GM23338 (cell line): ENCODE measurements around the gene HLA-DQB2. TPM values are rescaled to one million over a fixed set of nuclear protein-coding genes. Genes with fewer than 3 reads are reported as not detected.

Experiments
- ATAC-seq: fragments of 200-7000 bp; cut with Tn5 transposase; 3 replicates; pipeline ENCODE4 v1.9.1; 2020
- DNase-seq: peaks from one replicate; pipeline ENCODE4 v3.0.0-alpha.2; 2015; ENCODE audit warnings: low spot score
- H2AFZ ChIP-seq: fragments of 200-600 bp; sonication (generic); 2 replicates; pipeline ENCODE4 v1.8.0; 2016; ENCODE audit warnings: antibody characterized with exemption, mild to moderate bottlenecking, moderate library complexity
- H3F3A ChIP-seq: fragments of 200-600 bp; sonication (generic); replicated peaks from 2 replicates; pipeline ENCODE4 v1.8.0; 2017; ENCODE audit warnings: antibody characterized with exemption, mixed run types, low read depth
- H3K27ac ChIP-seq: fragments of 200-600 bp; sonication (generic); 2 replicates; pipeline ENCODE4 v1.6.1; 2016; ENCODE audit warnings: low read depth
- H3K27me3 ChIP-seq: fragments of 200-600 bp; sonication (generic); 2 replicates; pipeline ENCODE4 v1.8.0; 2016; ENCODE audit warnings: mild to moderate bottlenecking, mixed run types, moderate library complexity; ENCODE audit not compliant: insufficient read depth
- H3K36me3 ChIP-seq: fragments of 200-600 bp; sonication (generic); 2 replicates; pipeline ENCODE4 v1.8.0; 2016; ENCODE audit warnings: mild to moderate bottlenecking; ENCODE audit not compliant: insufficient read depth
- H3K4me1 ChIP-seq: fragments of 200-600 bp; sonication (generic); 2 replicates; pipeline ENCODE4 v1.8.0; 2016; ENCODE audit warnings: mild to moderate bottlenecking, moderate library complexity; ENCODE audit not compliant: insufficient read depth
- H3K4me2 ChIP-seq: fragments of 200-600 bp; sonication (generic); 2 replicates; pipeline ENCODE4 v1.7.1; 2017; ENCODE audit warnings: mixed run types
- H3K4me3 ChIP-seq: fragments of 200-600 bp; sonication (generic); 2 replicates; pipeline ENCODE4 v1.6.1; 2016; ENCODE audit warnings: mixed run types
- H3K79me2 ChIP-seq: fragments of 200-600 bp; sonication (generic); replicated peaks from 2 replicates; pipeline ENCODE4 v1.8.0; 2017; ENCODE audit warnings: mild to moderate bottlenecking; ENCODE audit not compliant: insufficient read depth
- H3K9me2 ChIP-seq: fragments of 200-600 bp; sonication (generic); 2 replicates; pipeline ENCODE4 v1.8.0; 2017; ENCODE audit not compliant: insufficient read depth
- H4K20me1 ChIP-seq: fragments of 200-600 bp; sonication (generic); replicated peaks from 2 replicates; pipeline ENCODE4 v1.8.0; 2017; ENCODE audit warnings: mild to moderate bottlenecking; ENCODE audit not compliant: insufficient read depth
- H3K27ac Mint-ChIP-seq: 2 replicates; pipeline ENCODE4 v1.8.0; 2020; ENCODE audit warnings: inconsistent platforms, mild to moderate bottlenecking, moderate library complexity, mixed read lengths
- H3K27me3 Mint-ChIP-seq: 3 replicates; pipeline ENCODE4 v1.8.0; 2022; ENCODE audit warnings: low read depth, mild to moderate bottlenecking, moderate library complexity, mixed read lengths, inconsistent platforms; ENCODE audit not compliant: insufficient read depth, poor library complexity
- H3K36me3 Mint-ChIP-seq: 3 replicates; pipeline ENCODE4 v1.8.0; 2021; ENCODE audit warnings: low read depth, mild to moderate bottlenecking, inconsistent platforms, moderate library complexity, mixed read lengths
- H3K4me1 Mint-ChIP-seq: 3 replicates; pipeline ENCODE4 v1.8.0; 2020; ENCODE audit warnings: mild to moderate bottlenecking, inconsistent platforms, mixed read lengths
- H3K4me3 Mint-ChIP-seq: 3 replicates; pipeline ENCODE4 v1.8.0; 2021; ENCODE audit warnings: moderate library complexity, mild to moderate bottlenecking, inconsistent platforms, mixed read lengths
- H3K9me3 Mint-ChIP-seq: 3 replicates; pipeline ENCODE4 v1.8.0; 2020; ENCODE audit warnings: moderate library complexity, mild to moderate bottlenecking, inconsistent platforms, mixed read lengths
- CREB1 ChIP-seq: fragments of 250-450 bp; sonication (Bioruptor Pico); IDR thresholded peaks from 2 replicates; pipeline ENCODE4 v1.5.0; 2020; ENCODE audit warnings: low read depth, mild to moderate bottlenecking, moderate library complexity
- CTCF ChIP-seq, 2 experiments: fragments of 200-600 bp in 1 of 2; sonication (generic) in 1 of 2; conservative IDR thresholded peaks; 2 replicates each; pipeline versions ENCODE4 v1.5.1 to v1.6.1; 2016 to 2017; ENCODE audit warnings: antibody characterized with exemption in 2 of 2, low read depth in 2 of 2, mild to moderate bottlenecking in 2 of 2, moderate library complexity in 1 of 2
- ETS1 ChIP-seq: IDR thresholded peaks from 2 replicates; pipeline ENCODE4 v1.6.1; 2016; ENCODE audit warnings: antibody characterized with exemption
- EZH2 ChIP-seq: fragments of 200-600 bp; sonication (generic); IDR thresholded peaks from one replicate; pipeline ENCODE4 v1.8.0; 2017; ENCODE audit warnings: antibody characterized with exemption, mild to moderate bottlenecking, low read depth; ENCODE audit not compliant: unreplicated experiment
- EZH2phosphoT487 ChIP-seq: fragments of 200-600 bp; sonication (generic); IDR thresholded peaks from one replicate; pipeline ENCODE4 v1.8.1; 2018; ENCODE audit warnings: antibody characterized with exemption; ENCODE audit not compliant: unreplicated experiment
- JUNB ChIP-seq: IDR thresholded peaks from one replicate; pipeline ENCODE4 v1.6.1; 2016; ENCODE audit warnings: antibody characterized with exemption; ENCODE audit not compliant: unreplicated experiment
- NANOG ChIP-seq: IDR thresholded peaks from 2 replicates; pipeline ENCODE4 v1.6.1; 2016; ENCODE audit warnings: antibody characterized with exemption, borderline replicate concordance
- STAT1 ChIP-seq: IDR thresholded peaks from one replicate; pipeline ENCODE4 v1.6.1; 2016; ENCODE audit warnings: antibody characterized with exemption; ENCODE audit not compliant: unreplicated experiment
- ZNF114 ChIP-seq: fragments of 250-450 bp; sonication (Bioruptor Pico); IDR thresholded peaks from 2 replicates; pipeline ENCODE4 v1.5.0; 2020; ENCODE audit warnings: mild to moderate bottlenecking, moderate library complexity
- ZNF331 ChIP-seq: fragments of 250-450 bp; sonication (Bioruptor Pico); IDR thresholded peaks from 2 replicates; pipeline ENCODE4 v1.5.0; 2020; ENCODE audit warnings: low read depth, mild to moderate bottlenecking, moderate library complexity
- ZNF462 ChIP-seq: fragments of 250-450 bp; sonication (Bioruptor Pico); IDR thresholded peaks from 2 replicates; pipeline ENCODE4 v1.5.0; 2020; ENCODE audit warnings: mild to moderate bottlenecking, moderate library complexity
- polyA plus RNA-seq: library from polyadenylated mRNA; unstranded; fragments of >200 nt; fragmentation: Nextera tagmentation; extraction: Ambion mirVana; gene quantifications from 2 replicates; pipeline ENCODE4 v1.2.1, GENCODE V29; 2016
- total RNA-seq: library from RNA; depleted of rRNA; stranded (reverse); fragments of >200 nt; shearing (Covaris generic); gene quantifications from 2 replicates; pipeline ENCODE4 v1.2.3, GENCODE V29; 2014

Gene HLA-DQB2
- total and polyA plus RNA-seq, 2 experiments from 2014 or later: not detected

- H3K27me3 Mint-ChIP-seq: no peaks in the 10 kb centered on the region
- Histone ChIP-seq H2AFZ (no peak overlapping the region), H4K20me1 (no peaks in the 10 kb centered on the region), H3K4me3 (no peak overlapping the region), H3K36me3 (no peaks in the 10 kb centered on the region), H3K9me2 (peaks cover 3% of the 10 kb centered on the region; the same call in 1 of the 2 replicates), H3K4me1 (no peaks in the 10 kb centered on the region; the same call in 1 of the 2 replicates), H3K27me3 (no peaks in the 10 kb centered on the region), H3K27ac (no peak overlapping the region), H3F3A (no peaks in the 10 kb centered on the region), H3K79me2 (no peaks in the 10 kb centered on the region), H3K4me2 (no peak overlapping the region)
- no peak overlapping the region for H3K4me3 Mint-ChIP-seq
- peaks cover 8% of the 10 kb centered on the region for H3K4me1 Mint-ChIP-seq
- ATAC-seq (no peak), DNase-seq (no peak)
- no peaks in the 10 kb centered on the region for H3K36me3 Mint-ChIP-seq
- no peak overlapping the region for H3K27ac Mint-ChIP-seq
- H3K9me3 Mint-ChIP-seq: peaks cover 8% of the 10 kb centered on the region; the same call in 1 of the 3 replicates
- TF ChIP-seq JUNB: no peak
- no peak for TF ChIP-seq CREB1 (CRISPR knock-in tag)
- TF ChIP-seq ZNF331 (CRISPR knock-in tag): no peak
- no peak for TF ChIP-seq STAT1
- no peak for TF ChIP-seq ETS1
- no peak for TF ChIP-seq NANOG
- no peak for TF ChIP-seq ZNF114 (CRISPR knock-in tag)
Measured at GRCh38 chr6:32772656-32773055, 9.3 kb upstream of the HLA-DQB2 start.

- Histone ChIP-seq H3K4me1 (peaks cover 4% of the 10 kb centered on the region; the same call in 1 of the 2 replicates), H3K27me3 (no peaks in the 10 kb centered on the region), H3K27ac (no peak overlapping the region), H3K4me3 (no peak overlapping the region), H2AFZ (no peak overlapping the region), H3K79me2 (no peaks in the 10 kb centered on the region), H4K20me1 (no peaks in the 10 kb centered on the region), H3K9me2 (no peaks in the 10 kb centered on the region), H3K4me2 (no peak overlapping the region), H3K36me3 (no peaks in the 10 kb centered on the region), H3F3A (no peaks in the 10 kb centered on the region)
- peaks cover 9% of the 10 kb centered on the region; the same call in 2 of the 3 replicates for H3K4me1 Mint-ChIP-seq
- no peaks in the 10 kb centered on the region for H3K36me3 Mint-ChIP-seq
- ATAC-seq (no peak), DNase-seq (no peak)
- H3K27me3 Mint-ChIP-seq: peaks cover 4% of the 10 kb centered on the region
- no peak overlapping the region for H3K27ac Mint-ChIP-seq
- H3K4me3 Mint-ChIP-seq: no peak overlapping the region
- no peaks in the 10 kb centered on the region for H3K9me3 Mint-ChIP-seq
- TF ChIP-seq CTCF (conservative IDR thresholded peaks at IDR 0.05; ENCODE audit: low read depth in 2 of 2) (no peak), JUNB (no peak), NANOG (no peak), STAT1 (no peak), EZH2phosphoT487 (no peak), ZNF462 (CRISPR knock-in tag) (no peak), CREB1 (CRISPR knock-in tag) (no peak), ZNF114 (CRISPR knock-in tag) (no peak), EZH2 (no peak), ZNF331 (CRISPR knock-in tag) (no peak)
Measured at GRCh38 chr6:32764048-32764447, 716 bp upstream of the HLA-DQB2 start.
